Endothelial cell of umbilical vein (primary cell): Measurements from ENCODE around the gene GCDH. TPM values are rescaled to one million over a fixed set of nuclear protein-coding genes. Genes with fewer than 3 reads are reported as not detected.

Experiments used
- BruUV-seq: library from RNA; stranded (reverse); fragments of 400-500 nt; replicated peaks from 2 replicates; lab custom pipeline; 2021; lab: Mats Ljungman, UMichigan
- CTCF ChIA-PET: fragments of 300-600, 350-600 bp; sonication (Branson Sonifier 250); formaldehyde crosslinking; loops from one replicate; lab custom pipeline; 2021; ENCODE audit warnings: antibody characterized with exemption, inconsistent platforms; lab: Charles Lee
- POLR2A ChIA-PET: fragments of 300-600, 350-600 bp; sonication (Branson Sonifier 250); formaldehyde crosslinking; loops from one replicate; lab custom pipeline; 2021; ENCODE audit warnings: antibody characterized with exemption, inconsistent platforms; lab: Charles Lee
- DNase-seq: peaks from one replicate; pipeline ENCODE4 v3.0.0-alpha.2; 2011; ENCODE audit warnings: low read depth, low spot score
- FAIRE-seq: peaks from 2 replicates; lab custom pipeline; 2011; peaks lifted over from hg19 to GRCh38; lab: Jason Lieb, UNC
- H2AFZ ChIP-seq: 2 replicates; pipeline ENCODE4 v1.6.0; 2012; ENCODE audit warnings: low read depth, low read length, control low read depth, inconsistent platforms
- H3K27ac ChIP-seq: 2 replicates; pipeline ENCODE4 v1.5.1; 2011; ENCODE audit warnings: low read depth, mild to moderate bottlenecking, control low read depth, low read length, moderate library complexity; ENCODE audit not compliant: insufficient read depth
- H3K27me3 ChIP-seq, 2 experiments: 2 replicates each; pipeline versions ENCODE4 v1.6.0 to v1.6.1; 2011; ENCODE audit warnings: low read length in 2 of 2, mixed read lengths in 1 of 2; ENCODE audit not compliant: control insufficient read depth in 2 of 2, insufficient read depth in 2 of 2
- H3K36me3 ChIP-seq, 2 experiments: 2 replicates in 1 of 2; 3 replicates in 1 of 2; pipeline ENCODE4 v1.5.1; 2011; ENCODE audit warnings: low read length in 2 of 2, mild to moderate bottlenecking in 1 of 2, moderate library complexity in 1 of 2; ENCODE audit not compliant: control insufficient read depth in 2 of 2, insufficient read depth in 2 of 2; ENCODE audit errors: extremely low read depth in 1 of 2
- H3K4me1 ChIP-seq: 3 replicates; pipeline ENCODE4 v1.5.1; 2011; ENCODE audit warnings: mild to moderate bottlenecking, low read length; ENCODE audit not compliant: control insufficient read depth, insufficient read depth; ENCODE audit errors: extremely low read depth
- H3K4me2 ChIP-seq: 2 replicates; pipeline ENCODE4 v1.6.1; 2011; ENCODE audit warnings: low read length, control low read depth, mixed read lengths; ENCODE audit not compliant: insufficient read depth
- H3K4me3 ChIP-seq, 3 experiments: fragments of 200-600 bp in 1 of 3; sonication (generic), shearing (Covaris generic) in 1 of 3; replicated peaks in 1 of 3; 2 replicates each; pipeline ENCODE4 v1.5.1; 2011 to 2016; ENCODE audit warnings: control low read depth in 3 of 3, low read length in 3 of 3, mild to moderate bottlenecking in 2 of 3, inconsistent platforms in 1 of 3, low read depth in 1 of 3, moderate library complexity in 1 of 3; ENCODE audit not compliant: insufficient read depth in 1 of 3
- H3K79me2 ChIP-seq: 2 replicates; pipeline ENCODE4 v1.6.0; 2012; ENCODE audit warnings: low read length, inconsistent platforms; ENCODE audit not compliant: control insufficient read depth, insufficient read depth
- H3K9ac ChIP-seq: replicated peaks from 2 replicates; pipeline ENCODE3; 2011; ENCODE audit warnings: low read length, control low read depth; ENCODE audit not compliant: insufficient read depth; ENCODE audit errors: extremely low read depth
- H3K9me1 ChIP-seq: replicated peaks from 3 replicates; pipeline ENCODE4 v1.6.0; 2011; ENCODE audit warnings: mild to moderate bottlenecking, low read length; ENCODE audit not compliant: control insufficient read depth, insufficient read depth; ENCODE audit errors: extremely low read depth
- H3K9me3 ChIP-seq: replicated peaks from 2 replicates; pipeline ENCODE4 v1.5.1; 2012; ENCODE audit warnings: low read length, inconsistent platforms; ENCODE audit not compliant: control insufficient read depth, insufficient read depth
- H4K20me1 ChIP-seq: replicated peaks from 2 replicates; pipeline ENCODE3; 2011; ENCODE audit warnings: mild to moderate bottlenecking, low read length; ENCODE audit not compliant: control insufficient read depth, insufficient read depth; ENCODE audit errors: extremely low read depth
- CTCF ChIP-seq, 2 donors: IDR thresholded peaks; 1 replicate in 1 of 2; 2 replicates in 1 of 2; pipeline ENCODE4 v1.5.1; 2011; ENCODE audit warnings: low read length in 2 of 2, mild to moderate bottlenecking in 2 of 2, moderate library complexity in 2 of 2, control low read depth in 1 of 2, inconsistent platforms in 1 of 2, low read depth in 1 of 2; ENCODE audit not compliant: insufficient read depth in 1 of 2; ENCODE audit errors: extremely low read depth in 1 of 2
- EZH2 ChIP-seq: IDR thresholded peaks from 2 replicates; pipeline ENCODE4 v1.6.1; 2012; ENCODE audit warnings: borderline replicate concordance, low read depth, mild to moderate bottlenecking, moderate library complexity, low read length, inconsistent platforms; ENCODE audit not compliant: severe bottlenecking
- FOS ChIP-seq: IDR thresholded peaks from 2 replicates; pipeline ENCODE4 v1.6.1; 2011; ENCODE audit warnings: mild to moderate bottlenecking, low read length, moderate library complexity, borderline replicate concordance; ENCODE audit not compliant: insufficient read depth
- GATA2 ChIP-seq: IDR thresholded peaks from 2 replicates; pipeline ENCODE4 v1.7.0; 2011; ENCODE audit warnings: low read depth, mild to moderate bottlenecking, moderate library complexity, mixed read lengths, low read length; ENCODE audit not compliant: insufficient read length, insufficient read depth
- JUN ChIP-seq: IDR thresholded peaks from 2 replicates; pipeline ENCODE4 v1.6.1; 2011; ENCODE audit warnings: borderline replicate concordance, low read depth; ENCODE audit not compliant: insufficient read length, insufficient read depth
- MAX ChIP-seq: IDR thresholded peaks from 2 replicates; pipeline ENCODE4 v1.6.1; 2011; ENCODE audit not compliant: insufficient read depth, insufficient read length
- MYC ChIP-seq: IDR thresholded peaks from one replicate; pipeline ENCODE4 v1.6.1; 2011; ENCODE audit warnings: mild to moderate bottlenecking, low read depth, low read length
- POLR2A ChIP-seq: IDR thresholded peaks from 2 replicates; pipeline ENCODE4 v1.6.1; 2012; ENCODE audit warnings: low read depth, mild to moderate bottlenecking, control low read depth, low read length
- POLR2AphosphoS5 ChIP-seq: IDR thresholded peaks from 2 replicates; pipeline ENCODE4 v1.6.1; 2012; ENCODE audit warnings: low read depth, mild to moderate bottlenecking, control low read depth, low read length, moderate library complexity; ENCODE audit not compliant: insufficient read depth
- dilution Hi-C: fragments of 300-500 bp; cut with MboI; formaldehyde crosslinking; loops from one replicate; pipeline ENCODE4 v1.15.0; 2019; ENCODE audit warnings: low sequenced_read_pairs; ENCODE audit not compliant: extremely low pct_ligation_motif_present
- intact Hi-C: fragments of 100-400 bp; cut with micrococcal nuclease; formaldehyde crosslinking; loops from one replicate; pipeline ENCODE4 v1.10.0; 2022
- polyA plus RNA-seq, 4 experiments: library from polyadenylated mRNA; depleted of rRNA in 3 of 4; stranded (reverse) in 3 of 4; unstranded in 1 of 4; fragments of >200 nt; gene quantifications; 2 replicates each; pipeline versions ENCODE4 v1.2.1 to v1.2.3, GENCODE V29; 2011 to 2012; ENCODE audit warnings: missing spikeins in 1 of 4
- total RNA-seq: library from RNA; stranded (reverse); gene quantifications from 2 replicates; pipeline ENCODE4 v1.2.3, GENCODE V29; 2021

GCDH gene
- total and polyA plus RNA-seq, 2 donors (not counting 3 experiments of a cell fraction or from before 2014, with no cell fraction given): 27.3 to 35.8 TPM

GRCh38 chr19:12866416-12867119 lies 24.4 kb upstream of the GCDH start:
- no peak overlapping the region for H3K9ac ChIP-seq
- H2AFZ ChIP-seq: no peak overlapping the region
- FAIRE-seq (no peak), DNase-seq (no peak)
- no peaks in the 10 kb centered on the region for H3K9me3 ChIP-seq
- dilution Hi-C loops (no loop called here), intact Hi-C loops (no loop called here)
- H3K79me2 ChIP-seq: no peaks in the 10 kb centered on the region
- ChIA-PET POLR2A (no interaction called here), CTCF (no interaction called here)
- no peak overlapping the region for H3K4me2 ChIP-seq
- no peaks in the 10 kb centered on the region for H3K36me3 ChIP-seq
- H3K9me1 ChIP-seq: no peaks in the 10 kb centered on the region
- no TSS peak for BruUV-seq
- no peaks in the 10 kb centered on the region for H4K20me1 ChIP-seq
- H3K27me3 ChIP-seq: no peaks in the 10 kb centered on the region
- no peak for TF ChIP-seq MAX
- no peak for TF ChIP-seq FOS
- no peak for TF ChIP-seq POLR2A
- no peak for TF ChIP-seq MYC
- no peak for TF ChIP-seq GATA2
- TF ChIP-seq POLR2AphosphoS5: no peak
- TF ChIP-seq EZH2: no peak
- TF ChIP-seq JUN: no peak
- no peak for TF ChIP-seq CTCF (IDR thresholded peaks at IDR 0.05; ENCODE audit: extremely low read depth in 1 of 2, insufficient read depth in 1 of 2, low read depth in 1 of 2, low read length in 2 of 2)
- H3K27ac ChIP-seq: no peak overlapping the region
- H3K4me1 ChIP-seq: peaks cover 2% of the 10 kb centered on the region
- H3K4me3 ChIP-seq: no peak overlapping the region
